HG03378 (cell line): Measurements from ENCODE around the gene BRDT.
"Not testable (repeated sequence)": the region's sequence is repeated elsewhere in the genome, so short reads cannot be mapped to it uniquely, and the experiment has no call there.

Source experiments
- ATAC-seq: cut with Tn5 transposase; IDR thresholded peaks from one replicate; pipeline ENCODE4 v1.9.1; 2021; ENCODE audit warnings: mild to moderate bottlenecking, moderate library complexity; ENCODE audit not compliant: unreplicated experiment

Gene BRDT

GRCh38 chr1:91981996-91982609 is 32.9 kb downstream of the BRDT start:
- ATAC-seq = no peak

DNA sequence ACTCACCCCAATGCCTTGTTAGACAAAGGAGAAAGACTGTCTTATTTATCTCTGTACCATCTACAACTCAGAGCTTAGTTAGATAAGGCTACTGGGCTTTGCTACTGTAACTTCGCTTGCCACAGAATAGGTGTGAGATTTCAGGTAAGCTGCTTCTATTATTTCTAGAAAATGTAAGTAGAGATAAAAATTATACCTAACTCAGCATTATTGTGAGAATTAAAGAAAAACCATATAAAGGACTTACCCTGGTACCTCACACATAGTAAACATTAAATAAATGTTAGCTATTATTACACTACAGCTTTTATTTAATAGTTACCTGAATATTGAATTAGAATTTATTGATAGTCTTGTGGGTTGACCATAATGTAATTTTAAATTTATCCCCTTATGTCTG is 44.1 kb downstream of the BRDT start:
- no peak for ATAC-seq

DNA sequence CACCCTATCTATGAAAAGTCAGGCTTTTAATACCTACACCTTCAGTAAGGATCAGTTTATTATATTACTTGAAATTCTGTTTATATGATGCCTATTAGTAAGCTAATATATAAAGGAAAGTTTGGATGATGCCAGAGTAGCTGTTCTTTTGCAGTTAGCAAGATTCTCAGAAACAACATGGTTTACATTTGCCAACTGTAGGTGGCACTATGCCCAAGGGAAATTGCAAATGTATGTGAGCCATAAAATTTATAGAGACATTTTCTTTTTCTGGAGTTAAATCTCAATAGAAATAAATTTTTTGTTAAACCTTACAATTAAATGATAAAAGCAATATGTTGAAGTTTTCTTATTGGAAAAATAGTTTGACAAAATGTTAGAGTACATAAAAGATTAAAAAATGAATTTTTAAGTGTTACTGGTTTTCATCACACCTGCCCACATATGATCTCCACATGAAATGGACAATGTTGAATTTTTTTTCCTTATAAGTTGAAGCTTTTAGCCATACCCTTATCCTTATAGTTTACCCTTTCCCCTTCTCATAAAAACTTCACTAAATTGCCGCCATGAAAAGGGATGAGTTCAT is 48.5 kb downstream of the BRDT start:
- no peak for ATAC-seq

DNA sequence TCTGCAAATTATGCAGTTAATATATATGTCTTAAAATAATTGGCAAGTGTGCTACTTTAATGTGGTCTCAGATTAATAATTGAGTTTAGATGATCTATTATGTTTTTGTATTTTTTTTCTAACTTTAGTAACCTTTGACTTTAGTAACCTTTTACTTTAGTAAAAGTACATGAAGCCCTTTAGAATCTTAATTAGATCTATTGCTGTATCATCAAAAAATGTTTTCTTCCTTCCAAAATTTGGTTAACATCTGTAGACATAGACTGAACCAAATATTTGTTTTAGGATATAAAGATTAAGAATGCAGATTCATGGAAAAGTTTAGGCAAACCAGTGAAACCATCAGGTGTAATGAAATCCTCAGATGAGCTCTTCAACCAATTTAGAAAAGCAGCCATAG is 54.9 kb downstream of the BRDT start:
- ATAC-seq = no peak

DNA sequence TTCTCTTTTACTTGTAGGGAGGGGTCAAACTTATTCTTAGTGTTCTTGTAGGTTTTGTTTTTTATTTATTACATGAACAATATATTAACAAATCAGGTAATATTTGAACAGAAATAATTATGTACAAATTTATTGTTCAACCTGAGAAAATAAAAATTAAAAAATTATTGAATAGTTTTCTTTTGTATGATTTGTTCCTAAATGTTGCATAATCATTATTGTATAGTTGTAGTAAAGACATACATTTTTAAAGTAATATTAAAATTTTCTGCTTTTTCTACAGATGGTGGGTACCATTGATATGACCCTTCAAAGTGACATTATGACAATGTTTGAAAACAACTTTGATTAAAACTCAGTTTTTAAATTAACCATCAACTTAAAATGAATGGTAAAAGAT is 64.7 kb downstream of the BRDT start:
- no peak for ATAC-seq

DNA sequence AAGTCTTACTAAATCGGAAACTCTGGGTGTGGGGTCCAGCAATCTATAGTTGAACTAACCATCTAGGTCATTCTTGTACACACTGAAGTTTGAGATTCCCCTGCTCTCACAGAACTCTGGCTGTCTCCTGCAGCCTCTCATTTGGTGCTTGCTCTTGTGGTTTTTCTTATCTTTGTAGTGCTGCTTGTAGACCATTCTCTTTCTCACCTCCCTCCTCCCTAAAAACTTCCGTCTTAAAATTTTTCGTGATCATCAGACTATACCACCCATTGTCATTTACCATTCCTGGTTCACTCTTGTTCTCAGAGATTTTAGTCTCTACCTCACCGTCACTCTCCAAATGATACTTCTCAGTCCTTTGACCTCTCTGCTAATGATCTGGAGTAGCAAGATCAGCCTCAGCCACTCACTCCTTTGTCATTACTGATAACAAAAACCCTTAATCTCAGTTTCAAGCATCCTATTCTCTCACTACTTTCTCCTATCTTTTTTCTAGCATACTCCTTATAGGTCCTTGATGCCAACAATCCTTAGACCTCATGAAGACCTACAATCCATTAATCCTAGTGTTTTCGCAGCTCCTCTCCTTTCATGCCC is 67.6 kb downstream of the BRDT start:
- ATAC-seq = no peak

DNA sequence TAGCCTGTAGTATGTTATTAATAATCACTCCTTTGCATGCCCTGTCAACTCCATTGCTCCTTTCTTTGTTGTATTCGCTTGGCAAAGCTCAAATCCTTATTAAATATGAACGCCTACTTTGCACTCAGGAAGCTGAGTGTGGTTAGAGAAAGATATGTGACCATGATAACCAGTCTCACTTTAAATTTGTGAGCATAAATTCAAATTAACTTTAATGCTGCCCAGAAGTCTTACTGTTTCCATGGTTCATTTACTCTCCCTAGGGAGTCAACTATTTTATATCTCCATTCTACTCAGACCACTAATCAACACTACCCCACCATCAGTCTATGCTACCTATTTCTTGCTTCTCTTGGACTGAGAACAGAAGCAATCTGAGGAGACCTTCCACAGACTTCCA is 68.5 kb downstream of the BRDT start:
- no peak for ATAC-seq

DNA sequence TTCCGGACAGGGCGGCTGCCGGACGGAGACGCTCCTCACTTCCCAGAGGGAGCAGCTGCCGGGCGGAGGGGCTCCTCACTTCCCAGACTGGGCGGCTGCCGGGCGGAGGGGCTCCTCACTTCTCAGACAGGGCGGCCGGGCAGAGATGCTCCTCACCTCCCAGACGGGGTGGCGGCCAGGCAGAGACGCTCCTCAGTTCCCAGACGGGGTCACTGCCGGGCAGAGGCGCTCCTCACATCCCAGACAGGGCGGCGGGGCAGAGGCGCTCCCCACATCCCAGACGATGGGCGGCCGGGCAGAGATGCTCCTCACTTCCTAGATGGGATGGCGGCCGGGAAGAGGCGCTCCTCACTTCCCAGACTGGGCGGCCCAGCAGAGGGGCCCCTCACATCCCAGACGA is 76.8 kb downstream of the BRDT start:
- ATAC-seq = not testable (repeated sequence)

- no peak for ATAC-seq
Measured at GRCh38 chr1:92026806-92027205, 77.6 kb downstream of the BRDT start.

GRCh38 chr1:92029241-92029922 is 80.2 kb downstream of the BRDT start:
- no peak for ATAC-seq

DNA sequence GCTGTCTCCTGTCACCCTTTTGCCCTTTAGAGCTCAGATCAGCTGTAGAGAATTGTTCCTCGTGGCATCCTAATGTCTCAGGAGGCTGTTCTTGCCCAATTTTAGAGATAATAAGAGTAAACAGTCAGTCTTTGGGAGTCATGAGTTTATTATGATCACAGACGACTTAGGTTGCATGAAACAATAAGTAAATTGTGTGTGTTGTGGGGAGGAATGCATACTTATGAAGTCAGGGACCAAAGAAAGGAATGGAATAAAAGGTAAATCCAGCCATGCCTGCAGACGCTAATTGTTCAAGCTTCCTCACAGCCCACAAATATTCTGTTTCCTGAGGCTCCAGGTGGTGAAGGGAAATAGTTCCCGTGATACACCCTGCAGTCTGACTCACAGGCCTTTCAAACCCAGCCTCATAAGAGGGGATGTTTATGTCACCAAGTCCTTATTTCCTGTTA is 81.5 kb downstream of the BRDT start:
- no peak for ATAC-seq

GRCh38 chr1:92031281-92032110 is 82.3 kb downstream of the BRDT start:
- no peak for ATAC-seq

DNA sequence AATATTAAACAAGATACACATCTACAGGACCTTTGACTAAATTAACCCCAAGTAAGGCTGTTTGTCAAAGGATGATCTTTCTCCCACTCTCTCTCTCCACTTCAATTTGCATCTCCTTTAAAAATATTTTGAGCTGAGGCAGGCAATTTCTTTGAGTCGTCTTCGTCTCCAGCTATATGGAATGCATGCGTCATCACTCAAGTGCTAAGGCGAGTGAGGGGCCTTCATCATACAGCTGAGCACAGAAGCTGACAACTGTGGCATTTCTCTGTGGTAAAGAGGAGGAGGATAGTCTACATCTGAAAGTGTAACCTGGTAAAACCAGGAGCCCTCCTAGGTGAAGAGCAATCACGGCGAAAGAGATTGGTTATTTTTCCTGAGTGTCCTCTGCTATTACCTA is 88.2 kb downstream of the BRDT start:
- ATAC-seq = no peak

DNA sequence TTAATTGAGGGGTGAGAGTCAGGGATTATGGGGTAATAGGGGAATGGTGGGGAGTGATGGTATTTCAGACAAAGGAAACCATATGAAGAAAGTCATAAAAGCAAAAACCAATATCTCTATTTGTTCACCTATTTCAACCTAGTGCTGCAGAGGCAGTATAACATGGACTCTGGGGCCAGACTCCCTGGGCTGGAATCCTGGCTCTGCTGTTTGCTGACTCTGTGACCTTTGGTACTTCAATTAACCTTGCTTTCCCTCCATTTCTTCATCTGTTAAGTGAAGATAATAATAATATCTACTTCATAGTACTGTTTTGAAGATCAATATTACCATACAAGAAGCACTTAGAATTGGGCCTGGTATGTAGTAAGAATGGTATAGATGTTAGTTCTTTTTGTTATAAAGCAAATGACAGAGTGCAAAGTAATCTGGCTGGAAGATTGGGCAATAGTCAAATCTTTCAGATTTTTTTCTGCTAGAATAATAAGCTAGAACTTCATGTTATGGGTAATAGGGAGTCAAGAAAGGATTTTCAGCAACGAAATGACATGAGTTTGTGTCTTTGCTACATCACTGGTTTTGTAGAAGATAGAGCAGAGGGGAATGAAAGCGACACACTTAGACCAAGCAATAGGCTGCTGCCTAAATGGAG is 89.6 kb downstream of the BRDT start:
- ATAC-seq = no peak

DNA sequence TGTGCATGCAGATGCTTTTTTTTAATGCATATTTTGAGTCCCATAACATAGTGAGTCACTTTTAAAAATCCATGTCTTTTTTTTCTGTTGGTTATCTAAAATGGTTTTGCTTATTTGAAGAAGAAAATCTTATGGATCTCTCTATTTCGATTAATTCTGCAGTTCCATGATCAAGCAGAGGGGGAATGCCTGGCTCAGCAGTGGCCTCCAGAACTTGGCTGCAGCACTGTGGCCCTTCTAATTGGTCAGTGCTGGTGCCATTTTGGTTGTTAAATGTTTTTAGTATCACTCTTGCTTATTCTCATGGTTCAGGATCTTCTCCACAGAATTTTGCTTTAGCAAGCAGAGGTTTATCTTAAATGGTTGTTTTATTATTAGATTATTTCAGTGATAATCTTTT is 91.8 kb downstream of the BRDT start:
- ATAC-seq = no peak

GRCh38 chr1:92043621-92044020 is 94.4 kb downstream of the BRDT start:
- ATAC-seq = no peak

DNA sequence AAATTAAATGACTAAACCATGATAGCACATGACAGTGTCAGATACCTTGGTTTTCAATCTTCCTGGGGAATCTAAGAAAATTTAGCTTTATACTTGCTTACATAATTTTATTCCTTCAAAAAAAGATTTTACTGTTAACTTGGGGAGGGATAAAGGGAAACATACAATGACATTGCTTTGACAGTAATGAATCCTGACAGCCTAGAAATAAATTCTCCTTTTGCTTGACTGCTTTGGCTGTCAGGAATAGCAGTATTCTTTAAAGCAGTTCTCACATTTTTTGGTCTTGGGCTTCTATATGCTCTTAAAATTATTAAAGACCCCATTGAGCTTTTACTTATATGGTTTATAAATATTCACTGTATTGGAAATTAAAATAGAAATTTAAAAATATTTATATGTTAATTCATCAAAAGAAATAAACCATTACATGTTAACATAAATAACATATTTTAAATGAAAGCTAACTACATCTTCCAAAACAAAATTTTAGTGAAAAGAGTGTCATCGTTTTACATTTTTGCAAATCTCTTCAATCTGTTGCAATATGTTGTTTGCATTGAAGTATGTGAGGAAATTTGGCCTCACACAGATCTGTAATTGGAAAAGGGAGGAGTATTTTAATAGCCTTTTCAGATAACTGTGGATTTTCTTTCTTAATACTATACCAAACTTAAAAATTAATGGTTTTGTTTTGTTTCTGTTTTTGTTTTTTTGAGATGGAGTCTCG is 96.7 kb downstream of the BRDT start:
- no peak for ATAC-seq

GRCh38 chr1:92051948-92052347 is 102.7 kb downstream of the BRDT start:
- ATAC-seq = no peak
